Heart right ventricle (tissue), 16 donors: Measurements from ENCODE around the gene MYO1E. TPM values are rescaled to one million over a fixed set of nuclear protein-coding genes. Genes with fewer than 3 reads are reported as not detected.

ENCODE experiments used
- ATAC-seq, 8 donors: fragments of 200-7000 bp; cut with Tn5 transposase; one replicate each; pipeline ENCODE4 v1.9.1; 2020; ENCODE audit warnings: mild to moderate bottlenecking in 8 of 8, moderate library complexity in 8 of 8, moderate number of reproducible peaks in 1 of 8
- DNase-seq, 2 donors: peaks; one replicate each; pipeline ENCODE4 v3.0.0-alpha.2; 2020
- H3K27ac ChIP-seq, 10 donors: fragments of 200-600 bp; sonication (generic) in 2 of 10; one replicate each; pipeline versions ENCODE4 v1.5.0 to v1.8.0; 2020 to 2022; ENCODE audit warnings: mild to moderate bottlenecking in 3 of 10
- H3K27me3 ChIP-seq, 7 donors: fragments of 200-600 bp; one replicate each; pipeline ENCODE4 v1.8.0; 2021 to 2022; ENCODE audit warnings: mild to moderate bottlenecking in 2 of 7
- H3K36me3 ChIP-seq, 9 donors: fragments of 200-600 bp; sonication (generic) in 1 of 9; one replicate each; pipeline versions ENCODE4 v1.5.0 to v1.8.0; 2020 to 2022; ENCODE audit warnings: mild to moderate bottlenecking in 2 of 9
- H3K4me1 ChIP-seq, 9 donors: fragments of 200-600 bp; sonication (generic) in 1 of 9; one replicate each; pipeline versions ENCODE4 v1.5.0 to v1.8.0; 2020 to 2022; ENCODE audit warnings: mild to moderate bottlenecking in 4 of 9
- H3K4me3 ChIP-seq, 10 donors: fragments of 200-600 bp; sonication (generic) in 2 of 10; one replicate each; pipeline versions ENCODE4 v1.5.0 to v1.8.0; 2020 to 2022; ENCODE audit warnings: mild to moderate bottlenecking in 7 of 10, moderate library complexity in 2 of 10
- H3K9me3 ChIP-seq, 11 donors: fragments of 200-600 bp in 10 of 11; sonication (generic) in 2 of 11; one replicate each; pipeline versions ENCODE4 v1.5.0 to v1.8.0; 2013 to 2022; ENCODE audit warnings: mild to moderate bottlenecking in 2 of 11, control low read depth in 1 of 11, moderate library complexity in 1 of 11
- CTCF ChIP-seq, 9 donors: fragments of 200-600 bp; sonication (generic) in 2 of 9; IDR thresholded peaks; one replicate each; pipeline versions ENCODE4 v1.5.0 to v1.8.0; 2021 to 2022; ENCODE audit warnings: antibody characterized with exemption in 9 of 9, mild to moderate bottlenecking in 5 of 9, moderate library complexity in 1 of 9
- WGBS, 2 donors: extraction: QIAGEN DNeasy Blood & Tissue Kit; methylation state at CpG; one replicate each; pipeline ENCODE4 v1.1.7; 2013; ENCODE audit warnings: inconsistent platforms in 1 of 2; 5-methylcytosine and 5-hydroxymethylcytosine counted together
- intact Hi-C, 10 donors: fragments of 100-400 bp; cut with DNase I; formaldehyde crosslinking; loops; one replicate each; pipeline versions ENCODE4 v1.11.1 to v1.14.2; 2022
- polyA plus RNA-seq, 2 donors: library from polyadenylated mRNA; stranded (reverse); fragments of 200-250 nt; gene quantifications; one replicate each; pipeline ENCODE4 v1.2.3, GENCODE V29; 2013
- total RNA-seq, 10 donors: library from RNA; stranded (reverse); fragmentation: NEBNext Ultra II Directional in 3 of 10; extraction: Animal tissue kit (Norgen Biotek cat#: 25700) in 3 of 10; gene quantifications; one replicate each; pipeline versions ENCODE4 v1.2.1 to v1.2.4, GENCODE V29; 2021 to 2023
- donor health status: Arrhythmogenic right ventricular cardiomyopathy.
- donor health status: ischemic (EF 13 %, LVEDD 7.1; RV severe dilation, severe dysfunction).
- donor health status: healthy with polysubstance abuse.
- donor health status: DM: no; HTN: yes; CAD: no.
- donor health status: DM: no; HTN: no; CAD: no.
- donor health status: ischemic (EF 25% LVEDD 6.9; RV normal size, moderate dysfunction).
- donor health status: ischemic (EF 25% LVEDD 5.7; RV mildly dilated, moderate dysfunction).
- donor health status: healthy.
- donor health status: DM: yes; HTN: yes; CAD: no.
- donor health status: Ischemic cardiomyopathy.
- donor health status: ischemic (EF 35%, LVEDD 5.7; RV mildly dilated, moderate dysfunction).
- donor health status: nonischemic (EF 11% LVEDD 7.7; RV severe dilation, severe dysfunction).
- donor health status: DM: yes; HTN: yes; CAD: no.
- donor health status: PGD.
- donor health status: ischemic (EF 29% LVEDD 5.4; RV normal size, mild dysfunction).
- donor health status: nonischemic (EF 23%, LVEDD 6.1; RV moderate dilation, normal function).

Gene MYO1E
- total and polyA plus RNA-seq, 12 donors = 9.3 to 75.3 (median 27.4) TPM

GRCh38 chr15:59177317-59177660 is 195.4 kb downstream of the MYO1E start:
- ATAC-seq = peak in 1 of 8 donors; percentile 38
- Histone ChIP-seq H3K36me3 (peaks cover 0 to 84% (median 12%) of the 10 kb centered on the region in 9 donors), H3K27me3 (no peaks in the 10 kb centered on the region), H3K27ac (peak overlapping the region in 1 of 10 donors; percentile 75), H3K4me3 (no peak overlapping the region), H3K4me1 (peaks cover 0 to 52% (median 11%) of the 10 kb centered on the region in 9 donors), H3K9me3 (peaks cover 0 to 14% (median 10%) of the 10 kb centered on the region in 11 donors)
- 87% methylated on average over 4 of the region's 4 CpGs for WGBS, 2 donors
- no peak for TF ChIP-seq CTCF (IDR thresholded peaks at IDR 0.05)
- no peak for DNase-seq
- intact Hi-C loops = loop anchor here in 8 of 10 donors (5.0 to 10.0 kb wide), 3 partner anchors 45 to 318 kb away; no protein-coding TSS in a partner anchor

GRCh38 chr15:59176653-59177316 is 195.9 kb downstream of the MYO1E start:
- Histone ChIP-seq H3K4me1 (peaks cover 0 to 52% (median 11%) of the 10 kb centered on the region in 9 donors), H3K27ac (peak overlapping the region in 1 of 10 donors; percentile 69), H3K4me3 (no peak overlapping the region), H3K36me3 (peaks cover 0 to 81% (median 8%) of the 10 kb centered on the region in 9 donors), H3K9me3 (peaks cover 0 to 9% (median 5%) of the 10 kb centered on the region in 11 donors), H3K27me3 (no peaks in the 10 kb centered on the region)
- WGBS, 2 donors = 90 to 92% methylated on average over 9 of the region's 9 CpGs
- DNase-seq = no peak
- no peak for ATAC-seq
- intact Hi-C loops = loop anchor here in 8 of 10 donors (5.0 to 10.0 kb wide), 3 partner anchors 46 to 318 kb away; no protein-coding TSS in a partner anchor
- no peak for TF ChIP-seq CTCF (IDR thresholded peaks at IDR 0.05)

GRCh38 chr15:59174835-59175831 is 197.5 kb downstream of the MYO1E start:
- Histone ChIP-seq H3K9me3 (peaks cover 0 to 3% (median 0%) of the 10 kb centered on the region in 11 donors), H3K36me3 (peaks cover 0 to 85% (median 8%) of the 10 kb centered on the region in 9 donors), H3K4me3 (no peak overlapping the region), H3K4me1 (peaks cover 0 to 49% (median 11%) of the 10 kb centered on the region in 9 donors), H3K27me3 (no peaks in the 10 kb centered on the region), H3K27ac (peak overlapping the region in 2 of 10 donors; percentile 58 to 69)
- TF ChIP-seq CTCF (IDR thresholded peaks at IDR 0.05) = peak; percentile 17 to 73 (median 55)
- WGBS, 2 donors = 42 to 46% methylated on average over 10 of the region's 10 CpGs
- intact Hi-C loops = loop anchor here (5.0 to 10.0 kb wide), 3 partner anchors 47 to 320 kb away; no protein-coding TSS in a partner anchor
- DNase-seq (peak; percentile 32 to 44), ATAC-seq (peak; percentile 64 to 84 (median 81))
